ENCODE results near the gene ZNF438. TPM values are rescaled to one million over a fixed set of nuclear protein-coding genes. Genes with fewer than 3 reads are reported as not detected.
"Not testable (repeated sequence)": the region's sequence is repeated elsewhere in the genome, so short reads cannot be mapped to it uniquely, and the experiment has no call there.

The ZNF438 gene
- total RNA-seq, 1 experiment from 2014 or later = 2.6 TPM

GRCh38 chr10:30818854-30819253 lies 212.8 kb downstream of the ZNF438 start:
- DNase-seq (ENCODE audit: extremely low read depth, low read depth) = no peak

GRCh38 chr10:30818010-30818660 lies 213.5 kb downstream of the ZNF438 start:
- no peak for DNase-seq (ENCODE audit: extremely low read depth, low read depth)

GRCh38 chr10:30817541-30817940 lies 214.1 kb downstream of the ZNF438 start:
- no peak for DNase-seq (ENCODE audit: extremely low read depth, low read depth)

GRCh38 chr10:30816820-30817171 lies 214.9 kb downstream of the ZNF438 start:
- DNase-seq (ENCODE audit: extremely low read depth, low read depth) = no peak

- DNase-seq (ENCODE audit: extremely low read depth, low read depth) = no peak
Observed at GRCh38 chr10:30816159-30816819, 215.4 kb downstream of the ZNF438 start.

GRCh38 chr10:30813872-30814481 lies 217.7 kb downstream of the ZNF438 start:
- no peak for DNase-seq (ENCODE audit: extremely low read depth, low read depth)

GRCh38 chr10:30812018-30812851 lies 219.4 kb downstream of the ZNF438 start:
- DNase-seq (ENCODE audit: extremely low read depth, low read depth) = no peak

GRCh38 chr10:30811276-30812017 lies 220.2 kb downstream of the ZNF438 start:
- no peak for DNase-seq (ENCODE audit: extremely low read depth, low read depth)

GRCh38 chr10:30810416-30810815 lies 221.2 kb downstream of the ZNF438 start:
- no peak for DNase-seq (ENCODE audit: extremely low read depth, low read depth)

- DNase-seq (ENCODE audit: extremely low read depth, low read depth) = no peak
Observed at GRCh38 chr10:30806850-30807249, 224.8 kb downstream of the ZNF438 start.

- no peak for DNase-seq (ENCODE audit: extremely low read depth, low read depth)
Observed at GRCh38 chr10:30805061-30805460, 226.6 kb downstream of the ZNF438 start.

GRCh38 chr10:30804478-30805055 lies 227.1 kb downstream of the ZNF438 start:
- DNase-seq (ENCODE audit: extremely low read depth, low read depth) = no peak

- DNase-seq (ENCODE audit: extremely low read depth, low read depth) = no peak
Observed at GRCh38 chr10:30803892-30804322, 227.8 kb downstream of the ZNF438 start.

- DNase-seq (ENCODE audit: extremely low read depth, low read depth) = no peak
Observed at GRCh38 chr10:30803058-30803457, 228.6 kb downstream of the ZNF438 start.

GRCh38 chr10:30800368-30800767 lies 231.3 kb downstream of the ZNF438 start:
- no peak for DNase-seq (ENCODE audit: extremely low read depth, low read depth)

GRCh38 chr10:30798646-30799185 lies 232.9 kb downstream of the ZNF438 start:
- no peak for DNase-seq (ENCODE audit: extremely low read depth, low read depth)

- DNase-seq (ENCODE audit: extremely low read depth, low read depth) = not testable (repeated sequence)
Observed at GRCh38 chr10:30795024-30795423, 236.6 kb downstream of the ZNF438 start.

All from NCI-H460 (cell line).